ENCODE data around the gene SIPA1L3.

SIPA1L3 gene

GRCh38 chr19:38111898-38112297, 204.9 kb downstream of the SIPA1L3 start:
- no peak for DNase-seq (ENCODE audit: low read depth)

GRCh38 chr19:38114651-38115050, 207.6 kb downstream of the SIPA1L3 start:
- no peak for DNase-seq (ENCODE audit: low read depth)

GRCh38 chr19:38115271-38115802, 208.3 kb downstream of the SIPA1L3 start:
- DNase-seq (ENCODE audit: low read depth), result no peak

- no peak for DNase-seq (ENCODE audit: low read depth)
These were observed 211.2 kb downstream of the SIPA1L3 start for GRCh38 chr19:38118176-38118575.

GRCh38 chr19:38120471-38121025, 213.5 kb downstream of the SIPA1L3 start:
- no peak for DNase-seq (ENCODE audit: low read depth)

- no peak for DNase-seq (ENCODE audit: low read depth)
These were observed 215.5 kb downstream of the SIPA1L3 start for GRCh38 chr19:38122402-38123093.

- DNase-seq (ENCODE audit: low read depth), result no peak
These were observed 218.2 kb downstream of the SIPA1L3 start for GRCh38 chr19:38125238-38125637.

GRCh38 chr19:38130399-38130798, 223.4 kb downstream of the SIPA1L3 start:
- DNase-seq (ENCODE audit: low read depth), result no peak

GRCh38 chr19:38132781-38133180, 225.8 kb downstream of the SIPA1L3 start:
- no peak for DNase-seq (ENCODE audit: low read depth)

GRCh38 chr19:38133319-38133718, 226.3 kb downstream of the SIPA1L3 start:
- DNase-seq (ENCODE audit: low read depth), result no peak

GRCh38 chr19:38134540-38135149, 227.6 kb downstream of the SIPA1L3 start:
- peak; percentile 8 for DNase-seq (ENCODE audit: low read depth)

- DNase-seq (ENCODE audit: low read depth), result no peak
These were observed 228.4 kb downstream of the SIPA1L3 start for GRCh38 chr19:38135150-38135998.

GRCh38 chr19:38139122-38139521, 232.1 kb downstream of the SIPA1L3 start:
- no peak for DNase-seq (ENCODE audit: low read depth)

- no peak for DNase-seq (ENCODE audit: low read depth)
These were observed 234.1 kb downstream of the SIPA1L3 start for GRCh38 chr19:38141108-38141507.

GRCh38 chr19:38142176-38143035, 235.4 kb downstream of the SIPA1L3 start:
- peak; percentile 10 for DNase-seq (ENCODE audit: low read depth)

- no peak for DNase-seq (ENCODE audit: low read depth)
These were observed 236.8 kb downstream of the SIPA1L3 start for GRCh38 chr19:38143847-38144246.

- no peak for DNase-seq (ENCODE audit: low read depth)
These were observed 237.7 kb downstream of the SIPA1L3 start for GRCh38 chr19:38144667-38145066.

GRCh38 chr19:38145623-38146022, 238.6 kb downstream of the SIPA1L3 start:
- no peak for DNase-seq (ENCODE audit: low read depth)

- DNase-seq (ENCODE audit: low read depth), result no peak
These were observed 241.3 kb downstream of the SIPA1L3 start for GRCh38 chr19:38148337-38148736.

GRCh38 chr19:38149661-38150061, 242.7 kb downstream of the SIPA1L3 start:
- DNase-seq (ENCODE audit: low read depth), result no peak

- DNase-seq (ENCODE audit: low read depth), result no peak
These were observed 244.2 kb downstream of the SIPA1L3 start for GRCh38 chr19:38151242-38151641.

Measured in T follicular helper cell (primary cell).